Left lobe of liver (tissue), 2 donors: Measurements from ENCODE around the gene SFTA2. TPM values are rescaled to one million over a fixed set of nuclear protein-coding genes. Genes with fewer than 3 reads are reported as not detected.
"Not testable (repeated sequence)": the region's sequence is repeated elsewhere in the genome, so short reads cannot be mapped to it uniquely, and the experiment has no call there.

Experiments
- ATAC-seq: fragments of 200-7000 bp; cut with Tn5 transposase; one replicate; pipeline ENCODE4 v1.9.1; 2020; ENCODE audit warnings: mild to moderate bottlenecking, moderate library complexity
- DNase-seq: peaks from one replicate; pipeline ENCODE4 v3.0.0-alpha.2; 2020; ENCODE audit warnings: low spot score
- total RNA-seq: library from RNA; stranded (reverse); gene quantifications from one replicate; pipeline ENCODE4 v1.2.1, GENCODE V29; 2021
- donor health status: DM: no; HTN: no; CAD: no; lungs with moderate emphysema.
- donor health status: DM: no; HTN: yes; CAD: no.

The SFTA2 gene
- total RNA-seq, 1 donor from 2014 or later: not detected

GRCh38 chr6:30944051-30944450 is 12.1 kb upstream of the SFTA2 start:
- no peak for ATAC-seq
- DNase-seq: no peak

DNA sequence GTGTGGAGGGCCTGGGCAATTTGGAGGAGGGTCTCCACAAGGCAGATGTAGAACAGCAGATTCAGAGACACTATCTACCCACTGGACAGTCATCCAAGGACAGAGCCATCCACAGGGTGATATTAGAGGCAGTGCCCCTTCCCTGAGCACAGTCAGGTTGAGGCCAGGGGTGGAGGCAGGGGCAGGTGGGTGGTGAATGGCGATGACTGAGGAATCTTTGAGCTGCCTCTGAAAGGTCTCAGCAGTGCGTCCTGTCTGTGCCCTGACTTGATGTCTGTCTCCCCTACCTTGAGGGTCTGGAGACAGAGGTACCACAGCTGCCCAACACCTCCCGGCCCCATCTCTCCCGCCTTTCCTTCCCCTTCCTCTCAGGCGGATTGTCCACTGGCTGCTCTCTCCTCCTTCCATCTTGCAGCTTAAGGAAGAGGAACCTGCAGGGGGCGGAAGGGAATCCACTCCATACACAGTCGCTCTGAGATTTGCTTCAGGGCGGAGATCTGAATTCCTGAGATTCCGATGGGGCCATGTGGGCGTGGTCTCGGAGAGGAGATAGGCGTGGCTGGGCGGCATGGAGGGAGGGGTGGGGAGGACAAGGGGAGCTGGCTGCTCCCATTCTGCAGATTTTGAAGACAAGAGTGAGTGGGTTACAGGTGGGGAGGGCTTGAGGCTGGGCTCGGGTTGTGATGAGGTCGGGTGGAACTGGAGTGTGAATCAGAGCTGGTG is 10.5 kb upstream of the SFTA2 start:
- peak; percentile 60 for ATAC-seq

DNA sequence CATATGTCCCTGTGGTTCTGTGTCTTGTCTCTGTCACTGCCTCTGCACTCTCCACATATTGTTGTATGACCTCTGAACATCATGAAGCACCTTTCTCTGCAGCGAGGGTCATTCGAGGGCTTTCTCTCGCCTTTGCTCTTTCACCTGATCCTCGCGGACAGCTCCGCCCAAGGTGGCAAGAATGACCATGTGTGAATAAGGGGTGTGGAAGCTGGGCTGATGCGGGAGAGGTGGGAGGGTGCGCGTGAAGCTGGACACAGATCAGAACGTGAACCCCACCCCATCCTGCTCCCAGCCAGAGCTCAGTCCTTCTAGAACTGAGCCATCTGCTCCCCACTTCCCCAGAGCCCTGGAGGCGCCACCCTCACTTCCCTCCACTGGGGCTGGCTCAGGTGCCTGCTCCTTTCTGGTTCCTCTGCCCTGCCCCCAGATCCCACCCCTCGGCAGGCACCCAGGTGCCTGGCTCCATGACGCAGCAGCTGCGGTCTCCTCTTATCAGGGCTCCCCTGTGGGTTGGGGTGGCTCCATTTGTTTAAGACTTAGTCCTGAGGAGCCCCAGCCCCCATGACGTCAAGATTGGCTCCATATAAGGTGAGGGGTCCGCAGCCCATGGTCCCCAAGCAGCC is 8.5 kb upstream of the SFTA2 start, which contains the start of gene MUCL3:
Gene MUCL3 (plus strand): TSS at position 613 of the 626 bp plus-strand sequence. CDS start 27 bp downstream, outside the sequence.
- ATAC-seq: no peak

More for the DNA sequence above, 10.5 kb upstream of the SFTA2 start:
- DNase-seq: no peak

DNA sequence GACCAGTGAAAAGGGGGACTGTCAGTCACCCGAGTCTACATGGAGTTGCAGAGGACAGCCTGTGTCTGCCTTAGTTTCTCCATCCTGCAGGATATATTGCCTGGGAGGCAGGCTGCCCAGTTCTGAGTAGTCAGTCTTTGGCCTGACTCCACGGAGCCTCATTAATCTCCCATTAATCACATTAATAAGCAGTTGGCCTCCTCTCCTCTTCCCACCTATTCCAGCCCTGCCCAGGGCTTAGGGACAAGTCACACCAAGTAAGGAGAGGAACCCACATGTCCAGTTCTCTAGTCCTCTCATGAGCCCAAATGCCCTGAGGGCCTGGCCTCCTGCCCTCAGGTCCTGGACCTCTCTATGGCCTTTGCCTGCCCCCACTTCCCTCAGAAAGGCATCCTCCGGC is 7.5 kb upstream of the SFTA2 start:
- ATAC-seq (no peak), DNase-seq (no peak)

More for the DNA sequence above, 8.5 kb upstream of the SFTA2 start, which contains the start of gene MUCL3:
- DNase-seq: no peak

GRCh38 chr6:30938730-30939129 is 6.8 kb upstream of the SFTA2 start:
- no peak for ATAC-seq

DNA sequence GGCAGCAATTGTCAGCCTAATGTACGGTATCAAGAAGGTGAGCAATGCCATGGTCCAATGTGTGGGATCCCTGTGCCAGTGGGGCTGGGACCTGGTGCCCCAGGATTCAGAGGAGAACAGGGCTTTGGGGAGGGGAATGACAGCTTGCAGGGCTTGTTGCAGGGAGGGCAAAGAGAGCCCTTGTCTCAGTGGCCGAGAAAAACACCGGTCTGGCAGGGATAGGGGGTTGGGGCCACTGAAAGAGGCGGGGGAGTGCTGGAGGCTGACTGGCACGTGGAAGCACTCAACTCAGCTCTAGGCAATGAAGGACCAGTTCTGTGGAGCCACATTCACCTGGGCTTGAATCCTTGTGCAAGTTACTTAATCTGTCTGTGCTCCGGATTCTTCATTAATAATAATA is 5.3 kb upstream of the SFTA2 start:
- no peak for DNase-seq
- ATAC-seq: no peak

More at GRCh38 chr6:30938730-30939129, 6.8 kb upstream of the SFTA2 start:
- DNase-seq: no peak

DNA sequence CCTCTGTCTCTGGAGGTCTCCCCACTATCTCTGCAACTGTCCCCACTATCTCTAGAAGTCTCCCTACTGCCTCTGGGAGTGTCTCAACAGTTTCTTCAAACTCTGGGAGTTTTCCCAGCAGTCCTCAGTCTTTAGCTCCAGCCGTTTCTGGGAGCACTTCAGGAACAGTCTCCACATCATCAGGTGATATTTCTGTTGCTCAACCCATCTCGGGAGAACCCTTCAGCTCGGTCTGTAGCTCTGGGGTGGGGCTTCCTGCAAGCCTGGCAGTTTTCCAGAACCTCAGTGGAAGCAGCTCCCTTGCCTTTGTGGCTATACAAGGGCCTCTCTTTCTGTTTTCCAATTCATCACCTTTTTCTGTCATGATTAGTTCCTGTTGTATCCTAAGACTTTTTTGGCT is 3.0 kb upstream of the SFTA2 start:
- DNase-seq: no peak
- ATAC-seq: no peak

DNA sequence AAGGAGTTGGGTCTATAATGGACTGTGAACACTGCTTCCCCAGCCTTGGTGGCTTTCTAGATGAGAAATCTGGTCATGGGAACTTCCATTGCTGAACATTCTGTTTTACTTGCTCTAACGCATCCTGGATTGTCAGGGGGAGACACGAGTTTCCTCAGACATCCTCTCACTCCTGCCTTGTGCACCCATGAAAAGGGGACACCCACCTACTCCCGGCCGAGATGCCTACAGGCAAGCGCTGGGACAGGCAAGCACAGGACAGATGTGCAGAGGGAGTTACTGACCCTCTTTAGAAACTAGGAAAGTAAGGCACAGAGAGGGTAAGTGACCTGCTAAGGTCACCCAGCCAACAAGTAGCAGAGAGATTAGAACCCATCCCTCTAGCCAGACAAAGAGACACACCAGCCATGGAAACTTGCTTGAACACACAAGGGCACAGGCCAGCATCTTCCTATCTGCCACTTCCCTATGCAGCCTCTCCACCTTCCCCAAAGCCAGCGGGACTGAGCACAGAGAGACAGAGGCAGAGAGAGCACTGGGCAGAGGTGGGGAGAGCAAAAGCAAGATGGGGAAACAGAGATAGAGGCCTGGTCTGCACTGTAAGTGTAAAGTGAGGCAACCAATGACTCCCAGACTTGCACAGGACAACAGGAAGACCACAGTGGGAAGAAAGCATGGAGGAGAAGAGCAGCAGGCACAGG is 845 bp upstream of the SFTA2 start:
- ATAC-seq (no peak), DNase-seq (no peak)

GRCh38 chr6:30931272-30931671 is 698 bp downstream of the SFTA2 start:
- ATAC-seq: no peak
- DNase-seq: no peak

GRCh38 chr6:30930506-30930905 is 1.5 kb downstream of the SFTA2 start:
- ATAC-seq (no peak), DNase-seq (no peak)

- ATAC-seq (no peak), DNase-seq (no peak)
Measured at GRCh38 chr6:30928677-30929076, 3.3 kb downstream of the SFTA2 start.

GRCh38 chr6:30927080-30927479 is 4.9 kb downstream of the SFTA2 start:
- DNase-seq, ATAC-seq: not testable (repeated sequence)

DNA sequence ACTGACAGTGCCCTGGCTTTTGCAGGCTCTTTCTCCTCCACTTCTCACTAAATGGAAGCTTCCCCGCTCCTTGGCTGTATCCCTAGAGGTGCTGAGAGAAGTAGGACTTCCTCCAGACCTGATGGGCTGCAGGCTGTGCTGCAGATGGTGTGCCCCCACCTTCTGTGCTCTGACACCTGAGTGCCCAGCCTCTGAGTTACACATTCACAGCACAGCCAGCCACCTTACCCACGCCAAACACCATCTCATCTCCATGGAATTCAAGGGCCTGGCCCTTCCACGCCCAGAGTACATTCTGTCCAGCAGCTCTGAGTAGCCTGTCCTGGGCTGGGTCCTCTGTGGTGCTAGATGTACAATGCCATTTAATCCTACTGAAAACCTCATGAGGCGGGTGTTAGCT is 5.3 kb downstream of the SFTA2 start:
- no peak for DNase-seq
- ATAC-seq: peak; percentile 47

DNA sequence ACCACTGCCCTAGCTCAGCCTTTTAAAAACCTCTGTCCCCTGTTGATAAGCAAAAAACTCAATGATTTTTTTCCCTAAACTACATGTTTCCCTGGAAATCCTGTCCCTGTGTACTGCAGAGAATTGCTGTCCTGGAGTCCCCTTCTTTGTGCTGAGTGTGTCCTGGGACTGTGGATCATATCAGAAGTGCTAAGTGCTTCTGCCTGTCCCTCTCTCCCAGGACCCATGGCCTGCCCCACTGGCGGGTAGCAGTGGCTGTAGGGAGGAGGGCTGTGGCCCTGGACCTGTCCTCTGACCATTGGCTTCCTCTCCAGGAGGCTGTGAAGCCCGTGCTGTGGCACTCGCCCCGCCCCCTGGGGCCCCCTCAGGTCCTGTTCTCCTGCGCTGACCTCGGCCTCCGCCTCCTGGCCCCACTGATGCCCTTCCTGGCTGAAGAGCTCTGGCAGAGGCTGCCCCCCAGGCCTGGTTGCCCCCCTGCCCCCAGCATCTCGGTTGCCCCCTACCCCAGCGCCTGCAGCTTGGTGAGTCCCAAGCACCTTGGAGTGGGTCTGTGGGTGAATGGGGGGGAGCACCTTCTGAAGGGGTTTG is 7.8 kb downstream of the SFTA2 start:
- ATAC-seq, DNase-seq: not testable (repeated sequence)

DNA sequence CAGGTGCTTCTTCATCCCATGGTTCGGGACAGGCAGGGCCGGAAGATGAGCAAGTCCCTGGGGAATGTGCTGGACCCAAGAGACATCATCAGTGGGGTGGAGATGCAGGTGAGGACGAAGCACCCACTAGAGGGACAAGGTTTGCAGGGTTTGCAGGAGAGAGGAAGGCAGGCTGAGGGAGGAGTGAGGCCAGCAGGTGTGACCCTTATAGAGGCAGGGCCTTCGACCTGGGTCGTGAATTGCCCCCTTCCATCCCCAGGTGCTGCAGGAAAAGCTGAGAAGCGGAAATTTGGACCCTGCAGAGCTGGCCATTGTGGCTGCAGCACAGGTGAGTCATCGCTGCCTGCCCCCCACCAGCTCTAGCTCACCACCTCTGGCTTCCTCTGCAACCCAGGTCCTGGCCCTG is 9.5 kb downstream of the SFTA2 start:
- ATAC-seq (no peak), DNase-seq (no peak)

DNA sequence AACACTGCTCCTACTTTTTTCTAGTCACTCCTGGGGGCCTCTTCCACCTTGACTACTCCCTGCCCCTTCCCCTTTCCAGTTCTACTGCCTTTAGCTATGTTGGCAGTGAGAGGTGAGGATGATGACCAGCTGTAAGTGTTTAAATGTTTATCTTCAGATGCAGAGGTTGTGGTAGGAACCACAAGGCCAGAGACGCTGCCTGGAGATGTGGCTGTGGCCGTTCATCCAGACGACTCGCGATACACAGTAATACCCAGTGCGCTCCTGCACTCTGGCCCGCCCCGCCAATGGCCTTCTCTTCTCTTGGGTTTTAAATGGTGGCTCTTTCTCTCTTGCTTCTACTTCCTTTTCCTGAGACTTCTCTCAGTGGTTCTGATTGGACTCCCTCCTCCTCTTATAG is 13.3 kb downstream of the SFTA2 start:
- no peak for ATAC-seq
- DNase-seq: no peak

DNA sequence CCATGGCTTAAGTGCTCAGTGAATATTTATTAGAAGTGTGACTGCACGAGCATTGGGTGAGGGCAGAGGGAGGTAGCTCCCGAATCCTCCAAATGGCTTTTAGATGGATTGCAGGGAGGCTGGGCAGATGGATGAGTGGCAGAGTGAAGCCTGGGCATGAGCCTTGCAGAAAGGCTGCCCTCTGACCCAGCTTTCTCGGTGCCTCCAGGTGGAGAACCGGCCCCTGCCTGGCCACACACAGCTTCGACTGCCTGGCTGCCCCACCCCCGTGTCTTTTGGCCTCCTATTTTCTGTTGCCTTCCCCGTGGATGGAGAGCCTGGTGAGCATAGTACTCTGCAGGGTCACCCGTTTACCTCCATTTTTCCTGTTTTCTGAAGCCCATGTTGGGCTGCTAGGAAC is 14.5 kb downstream of the SFTA2 start:
- ATAC-seq (no peak), DNase-seq (no peak)

GRCh38 chr6:30917041-30917440 is 14.9 kb downstream of the SFTA2 start:
- no peak for ATAC-seq

GRCh38 chr6:30915591-30915946 is 16.4 kb downstream of the SFTA2 start:
- no peak for DNase-seq
- ATAC-seq: peak; percentile 23

More at GRCh38 chr6:30917041-30917440, 14.9 kb downstream of the SFTA2 start:
- no peak for DNase-seq

- ATAC-seq: no peak
- DNase-seq: no peak
Measured at GRCh38 chr6:30914854-30915590, 16.9 kb downstream of the SFTA2 start.
